Chondrocyte (in vitro differentiated cells): ENCODE measurements around the gene OGN. TPM values are rescaled to one million over a fixed set of nuclear protein-coding genes. Genes with fewer than 3 reads are reported as not detected.
A peak's percentile ranks its signal among the peaks of the same experiment; 100 is the strongest.
"Not testable (repeated sequence)": the region's sequence is repeated elsewhere in the genome, so short reads cannot be mapped to it uniquely, and the experiment has no call there.

Experiments used
- DNase-seq: peaks from one replicate; pipeline ENCODE4 v3.0.0; 2021; ENCODE audit warnings: mixed read lengths, low spot score
- H3K27ac Mint-ChIP-seq: one replicate; pipeline ENCODE4 v1.8.0; 2021; ENCODE audit warnings: mild to moderate bottlenecking, moderate library complexity, mixed read lengths; ENCODE audit not compliant: unreplicated experiment
- H3K27me3 Mint-ChIP-seq: 2 replicates; pipeline ENCODE4 v1.8.0; 2021; ENCODE audit warnings: low read depth, mixed read lengths
- H3K36me3 Mint-ChIP-seq: 2 replicates; pipeline ENCODE4 v1.8.0; 2021; ENCODE audit warnings: low read depth, mixed read lengths
- H3K4me1 Mint-ChIP-seq: 2 replicates; pipeline ENCODE4 v1.8.0; 2021; ENCODE audit warnings: low read depth, mild to moderate bottlenecking, mixed read lengths
- H3K4me3 Mint-ChIP-seq: one replicate; pipeline ENCODE4 v1.8.0; 2021; ENCODE audit warnings: mild to moderate bottlenecking, moderate library complexity, mixed read lengths; ENCODE audit not compliant: unreplicated experiment
- H3K9me3 Mint-ChIP-seq: 2 replicates; pipeline ENCODE4 v1.8.0; 2021; ENCODE audit warnings: low read depth, mixed read lengths
- CTCF ChIP-seq: fragments of 200-600 bp; sonication (generic); IDR thresholded peaks from 2 replicates; pipeline ENCODE4 v1.5.0; 2021; ENCODE audit warnings: antibody characterized with exemption, mild to moderate bottlenecking, moderate library complexity
- total RNA-seq: library from RNA; stranded (reverse); gene quantifications from 3 replicates; pipeline ENCODE4 v1.2.1, GENCODE V29; 2021

OGN gene
- total RNA-seq, 1 donor from 2014 or later = 30.3 TPM

DNA sequence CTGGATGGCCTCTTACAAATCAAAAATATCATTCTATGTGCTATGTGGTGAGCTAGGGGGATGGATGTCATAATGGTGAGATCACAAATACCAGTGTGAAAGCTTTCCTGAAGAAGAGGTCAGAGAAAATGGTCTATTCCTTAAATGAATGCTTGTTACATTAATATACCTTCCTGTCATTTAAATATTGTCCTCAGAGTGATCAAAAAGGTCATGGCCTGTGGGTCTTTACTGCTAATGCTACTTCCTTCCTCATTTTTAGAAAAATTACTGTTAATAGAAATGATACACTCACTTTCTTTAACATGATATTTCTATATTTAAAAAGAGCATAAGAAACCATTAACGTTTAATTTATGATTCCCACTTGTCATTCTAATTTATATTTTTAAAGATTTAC lies 10.2 kb upstream of the OGN start:
- no peak for DNase-seq
- no peak for TF ChIP-seq CTCF
- no peaks in the 10 kb centered on the region for H3K9me3 Mint-ChIP-seq
- H3K4me1 Mint-ChIP-seq = peaks cover 31% of the 10 kb centered on the region
- H3K27me3 Mint-ChIP-seq = no peaks in the 10 kb centered on the region
- no peak overlapping the region for H3K4me3 Mint-ChIP-seq
- H3K36me3 Mint-ChIP-seq = peaks cover 3% of the 10 kb centered on the region
- no peak overlapping the region for H3K27ac Mint-ChIP-seq

DNA sequence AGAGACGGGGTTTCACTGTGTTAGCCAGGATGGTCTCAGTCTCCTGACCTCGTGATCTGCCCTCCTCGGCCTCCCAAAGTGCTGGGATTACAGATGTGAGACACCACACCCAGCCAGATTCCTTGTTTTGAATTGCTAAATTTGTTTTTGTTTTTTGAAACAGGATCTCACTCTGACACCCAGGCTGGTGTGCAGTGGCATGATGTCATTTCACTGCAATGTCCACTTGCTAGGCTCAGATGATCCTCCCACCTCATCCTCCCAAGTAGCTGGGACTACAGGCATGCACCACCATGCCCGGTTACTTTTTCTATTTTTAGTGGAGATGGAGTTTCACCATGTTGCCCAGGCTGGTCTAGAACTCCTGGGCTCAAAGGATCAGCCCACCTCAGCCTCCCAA lies 6.8 kb upstream of the OGN start:
- H3K27me3 Mint-ChIP-seq, H3K4me3 Mint-ChIP-seq, H3K36me3 Mint-ChIP-seq, H3K9me3 Mint-ChIP-seq, DNase-seq: not testable (repeated sequence)
- Mint-ChIP-seq H3K4me1 (peaks cover 47% of the 10 kb centered on the region), H3K27ac (peak overlapping the region; percentile 82)

DNA sequence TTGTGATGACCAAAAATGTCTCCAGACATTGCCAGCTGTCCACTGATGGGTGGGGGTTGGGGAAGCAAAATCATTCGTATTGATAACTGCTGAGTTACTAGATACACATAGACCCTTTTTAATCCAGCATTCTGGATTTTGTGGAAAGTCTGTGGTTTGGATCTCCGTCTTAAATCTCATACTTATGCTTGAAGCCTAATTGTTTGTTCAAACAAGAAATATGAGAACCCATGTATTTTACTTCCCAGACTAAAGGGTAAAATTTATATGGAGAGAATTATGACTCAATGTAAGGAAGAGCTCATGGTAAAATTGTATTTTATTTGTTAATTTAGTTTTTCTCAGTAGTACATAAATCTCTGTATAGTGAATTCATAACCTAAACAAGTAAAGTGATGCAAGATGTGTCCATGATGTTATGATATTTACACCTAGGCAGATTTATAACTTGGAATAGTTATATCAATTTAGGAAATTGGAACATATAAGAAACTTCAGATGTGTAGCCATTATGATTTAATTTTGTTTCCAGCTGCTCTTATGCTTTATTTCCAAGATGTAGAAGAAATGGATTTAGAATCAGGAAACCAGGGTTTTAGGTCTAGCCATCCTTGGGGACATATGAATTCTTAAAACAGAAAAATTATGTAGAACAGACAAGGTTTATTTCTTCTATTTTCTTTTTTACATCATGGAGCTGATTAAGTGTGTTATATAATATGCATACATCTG lies 4.5 kb upstream of the OGN start:
- no peaks in the 10 kb centered on the region for H3K9me3 Mint-ChIP-seq
- no peaks in the 10 kb centered on the region for H3K27me3 Mint-ChIP-seq
- peaks cover 56% of the 10 kb centered on the region for H3K4me1 Mint-ChIP-seq
- no peak overlapping the region for H3K4me3 Mint-ChIP-seq
- no peak for TF ChIP-seq CTCF
- no peaks in the 10 kb centered on the region for H3K36me3 Mint-ChIP-seq
- no peak for DNase-seq
- no peak overlapping the region for H3K27ac Mint-ChIP-seq

DNA sequence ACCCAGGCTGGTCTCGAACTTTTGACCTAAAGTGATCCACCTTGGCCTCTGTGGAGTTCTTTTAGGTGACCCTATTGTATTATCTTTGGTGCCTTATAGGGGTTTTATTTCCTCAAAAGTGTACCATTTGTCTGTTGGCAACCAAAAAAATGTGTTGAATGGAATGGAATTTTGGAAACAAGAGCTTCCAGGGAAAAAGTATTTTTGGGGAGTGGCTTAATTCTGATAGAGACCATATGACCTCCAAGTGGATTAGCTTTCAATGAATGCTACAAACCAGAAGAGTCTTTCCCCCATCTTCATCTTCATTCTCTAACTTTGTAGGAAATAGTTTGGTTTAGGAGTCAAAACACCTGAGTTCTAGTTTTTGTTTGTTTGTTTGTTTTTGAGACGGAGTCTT lies 3.4 kb upstream of the OGN start:
- no peak for TF ChIP-seq CTCF
- Mint-ChIP-seq H3K27me3 (no peaks in the 10 kb centered on the region), H3K36me3 (no peaks in the 10 kb centered on the region)

DNA sequence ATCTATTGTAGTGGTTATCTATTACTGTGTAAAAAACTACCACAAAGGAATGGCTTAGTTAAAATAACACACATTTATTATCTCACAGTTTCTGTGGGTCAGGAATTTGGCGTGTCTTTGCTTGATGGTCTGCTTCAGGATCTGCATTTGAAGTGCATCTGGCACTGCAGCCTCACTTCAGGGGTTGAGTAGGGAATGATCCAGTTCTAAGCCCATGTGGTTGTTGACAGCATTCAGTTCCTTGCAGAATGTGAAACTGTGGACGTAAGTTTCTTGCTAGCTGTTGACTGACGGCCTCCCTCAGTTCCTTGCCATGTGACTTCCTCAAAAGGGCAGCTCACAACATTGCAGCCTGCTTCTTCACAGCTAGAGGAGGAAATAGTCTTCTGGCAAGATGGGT lies 2.1 kb upstream of the OGN start:
- H3K4me3 Mint-ChIP-seq = no peak overlapping the region
- H3K36me3 Mint-ChIP-seq = no peaks in the 10 kb centered on the region
- peaks cover 3% of the 10 kb centered on the region for H3K9me3 Mint-ChIP-seq
- peak overlapping the region; percentile 3 for H3K27ac Mint-ChIP-seq
- DNase-seq = no peak
- peaks cover 71% of the 10 kb centered on the region for H3K4me1 Mint-ChIP-seq
- no peak for TF ChIP-seq CTCF
- no peaks in the 10 kb centered on the region for H3K27me3 Mint-ChIP-seq

More for the DNA sequence above, 3.4 kb upstream of the OGN start:
- no peak overlapping the region for H3K4me3 Mint-ChIP-seq
- no peak for DNase-seq
- H3K9me3 Mint-ChIP-seq = no peaks in the 10 kb centered on the region
- peaks cover 63% of the 10 kb centered on the region for H3K4me1 Mint-ChIP-seq
- no peak overlapping the region for H3K27ac Mint-ChIP-seq

- H3K27me3 Mint-ChIP-seq = no peaks in the 10 kb centered on the region
- no peak overlapping the region for H3K4me3 Mint-ChIP-seq
- TF ChIP-seq CTCF = no peak
- no peaks in the 10 kb centered on the region for H3K36me3 Mint-ChIP-seq
- peak overlapping the region; percentile 3 for H3K27ac Mint-ChIP-seq
- no peak for DNase-seq
- H3K4me1 Mint-ChIP-seq = peaks cover 67% of the 10 kb centered on the region
- peaks cover 3% of the 10 kb centered on the region for H3K9me3 Mint-ChIP-seq
These were observed 1.4 kb upstream of the OGN start for GRCh38 chr9:92405818-92406217.
